ENCODE measurements around the gene KPNA6.
"Not testable (repeated sequence)": the region's sequence is repeated elsewhere in the genome, so short reads cannot be mapped to it uniquely, and the experiment has no call there.

Gene KPNA6

GRCh38 chr1:32137111-32137510, 29.3 kb downstream of the KPNA6 start:
- Histone ChIP-seq H3K4me3 (replicated peaks; ENCODE audit: insufficient read depth, low read length) (no peak overlapping the region), H3K27me3 (ENCODE audit: insufficient read depth, poor library complexity, severe bottlenecking) (no peaks in the 10 kb centered on the region), H3K27ac (replicated peaks) (no peak overlapping the region)
- no peak for TF ChIP-seq SPI1 (IDR thresholded peaks at IDR 0.05; ENCODE audit: borderline replicate concordance, low read depth)
- no peak for TF ChIP-seq REST (IDR thresholded peaks at IDR 0.05; ENCODE audit: insufficient replicate concordance, low read depth)
- no peak for TF ChIP-seq POLR2AphosphoS5 (IDR thresholded peaks at IDR 0.05; ENCODE audit: low read depth)
- TF ChIP-seq CTCF (IDR thresholded peaks at IDR 0.05; ENCODE audit: insufficient read depth, low read length) = no peak
- no peak for TF ChIP-seq GABPA (IDR thresholded peaks at IDR 0.05; ENCODE audit: low read depth)
- DNase-seq (ENCODE audit: low read depth in 1 of 2, low spot score in 1 of 2) = no peak

GRCh38 chr1:32138965-32139364, 31.1 kb downstream of the KPNA6 start:
- Histone ChIP-seq H3K27me3 (ENCODE audit: insufficient read depth, poor library complexity, severe bottlenecking) (no peaks in the 10 kb centered on the region), H3K4me3 (replicated peaks; ENCODE audit: insufficient read depth, low read length) (no peak overlapping the region), H3K27ac (replicated peaks) (no peak overlapping the region)
- TF ChIP-seq GABPA (IDR thresholded peaks at IDR 0.05; ENCODE audit: low read depth) = no peak
- TF ChIP-seq SPI1 (IDR thresholded peaks at IDR 0.05; ENCODE audit: borderline replicate concordance, low read depth) = no peak
- TF ChIP-seq POLR2AphosphoS5 (IDR thresholded peaks at IDR 0.05; ENCODE audit: low read depth) = no peak
- no peak for TF ChIP-seq REST (IDR thresholded peaks at IDR 0.05; ENCODE audit: insufficient replicate concordance, low read depth)
- no peak for TF ChIP-seq CTCF (IDR thresholded peaks at IDR 0.05; ENCODE audit: insufficient read depth, low read length)
- DNase-seq (ENCODE audit: low read depth in 1 of 2, low spot score in 1 of 2) = no peak

- Histone ChIP-seq H3K4me3 (replicated peaks; ENCODE audit: insufficient read depth, low read length) (no peak overlapping the region), H3K27me3 (ENCODE audit: insufficient read depth, poor library complexity, severe bottlenecking) (no peaks in the 10 kb centered on the region), H3K27ac (replicated peaks) (no peak overlapping the region)
- DNase-seq (ENCODE audit: low read depth in 1 of 2, low spot score in 1 of 2) = no peak
- TF ChIP-seq CTCF (IDR thresholded peaks at IDR 0.05; ENCODE audit: insufficient read depth, low read length) (no peak), REST (IDR thresholded peaks at IDR 0.05; ENCODE audit: insufficient replicate concordance, low read depth) (no peak), POLR2AphosphoS5 (IDR thresholded peaks at IDR 0.05; ENCODE audit: low read depth) (no peak), GABPA (IDR thresholded peaks at IDR 0.05; ENCODE audit: low read depth) (no peak), SPI1 (IDR thresholded peaks at IDR 0.05; ENCODE audit: borderline replicate concordance, low read depth) (no peak)
Measured at GRCh38 chr1:32142446-32143301, 34.8 kb downstream of the KPNA6 start.

GRCh38 chr1:32143302-32143695, 35.4 kb downstream of the KPNA6 start:
- DNase-seq (ENCODE audit: low read depth in 1 of 2, low spot score in 1 of 2); H3K27ac ChIP-seq (replicated peaks); H3K4me3 ChIP-seq (replicated peaks; ENCODE audit: insufficient read depth, low read length); H3K27me3 ChIP-seq (ENCODE audit: insufficient read depth, poor library complexity, severe bottlenecking): not testable (repeated sequence)
